ENCODE results near the gene PAQR7.

Gene PAQR7

DNA sequence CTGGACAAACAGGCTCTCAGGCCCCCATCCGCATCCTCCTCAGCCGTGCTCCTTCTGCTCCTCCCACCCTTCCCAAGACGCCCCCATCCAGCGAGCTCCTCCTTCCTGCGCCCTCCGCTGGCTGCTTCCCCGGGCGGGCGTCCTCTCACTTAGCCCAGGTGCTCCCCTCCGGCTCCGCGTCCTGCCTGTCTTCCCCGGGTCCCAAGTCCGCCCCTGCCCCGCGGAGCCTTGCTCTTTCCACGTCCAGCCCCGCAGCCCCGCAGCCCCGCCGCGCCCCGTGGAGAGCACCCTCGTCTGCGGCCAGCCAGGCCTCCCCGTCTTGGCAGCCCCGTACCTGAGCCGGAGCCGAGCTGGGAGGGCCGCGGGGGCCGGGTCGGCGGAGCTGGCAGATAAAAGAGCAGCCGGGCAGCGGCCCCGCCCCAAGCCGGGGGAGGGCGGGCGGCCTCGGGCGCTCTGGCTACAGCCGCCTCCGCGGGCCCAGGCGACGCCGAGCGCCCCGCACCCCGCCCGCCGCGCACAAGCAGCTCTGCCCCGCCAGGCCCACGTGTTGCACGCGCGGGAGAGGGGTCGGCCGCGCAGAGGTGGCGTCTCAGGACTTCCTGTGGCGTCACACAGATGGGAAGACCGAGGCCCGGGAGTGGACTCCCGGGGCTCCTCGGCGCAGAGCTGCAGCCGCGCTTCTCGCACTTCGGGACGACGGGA is at the start of gene PAQR7:
Gene PAQR7 (minus strand): TSS at position 555 of the 702 bp plus-strand sequence. CDS start 11,869 bp downstream, outside the sequence.
- peak; percentile 67 for DNase-seq (ENCODE audit: low read depth)
- H3K4me3 ChIP-seq (replicated peaks; ENCODE audit: low read depth, low read length): peak within 1 kb of the TSS; percentile 62
- TF ChIP-seq CTCF (IDR thresholded peaks at IDR 0.05; ENCODE audit: low read length, missing control alignments): peak; percentile 6

DNA sequence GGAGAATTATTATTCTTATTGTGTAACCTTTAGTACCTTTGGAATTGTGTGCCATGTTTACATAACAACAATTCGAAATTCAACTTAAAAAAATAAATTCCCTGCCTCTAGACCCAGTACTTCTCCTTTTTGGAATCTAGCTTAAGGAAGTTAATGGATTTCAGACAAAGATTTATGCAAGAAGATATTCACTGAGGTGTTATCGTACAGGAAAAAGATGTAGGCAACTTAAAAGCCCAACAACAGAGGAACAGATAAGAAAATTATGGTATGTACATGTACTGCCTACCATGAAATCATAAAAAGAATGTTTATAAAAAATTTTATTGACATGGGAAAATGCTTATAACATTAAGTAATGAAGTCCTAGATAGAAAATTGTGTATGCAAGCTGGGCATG is 48.9 kb upstream of the PAQR7 start:
- DNase-seq (ENCODE audit: low read depth): no peak
- no peak for TF ChIP-seq CTCF (IDR thresholded peaks at IDR 0.05; ENCODE audit: low read length, missing control alignments)
- H3K4me3 ChIP-seq (replicated peaks; ENCODE audit: low read depth, low read length): no peak overlapping the region

DNA sequence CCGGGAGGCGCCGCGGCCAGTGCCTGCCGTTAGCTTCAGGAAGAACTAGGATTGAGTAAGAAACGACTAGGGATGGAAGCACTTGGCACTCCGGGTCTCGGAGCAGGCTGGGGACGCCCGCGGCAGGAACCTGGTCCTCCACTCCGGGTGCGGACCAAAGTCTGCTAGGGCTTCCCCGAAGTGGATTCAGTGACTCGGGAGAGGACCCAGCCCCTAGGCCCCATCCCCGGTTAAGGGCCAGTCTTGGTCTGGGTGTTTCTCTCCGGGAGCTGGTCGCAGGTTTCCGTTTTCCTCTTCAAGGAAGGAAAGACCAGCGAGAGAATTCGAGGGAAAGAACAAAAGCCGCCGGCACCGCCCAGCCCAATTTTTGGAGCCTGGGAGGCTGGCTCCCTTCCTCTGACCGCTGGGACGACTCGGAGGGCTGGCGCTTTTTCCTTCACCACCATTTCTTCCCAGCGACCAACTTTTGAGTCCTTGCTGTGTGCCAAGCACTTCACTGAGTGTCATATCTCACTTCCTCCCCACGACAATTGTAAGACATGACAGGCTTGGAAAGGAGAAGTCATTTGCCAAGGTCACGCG is 47.6 kb upstream of the PAQR7 start:
- DNase-seq (ENCODE audit: low read depth): no peak
- no peak for TF ChIP-seq CTCF (IDR thresholded peaks at IDR 0.05; ENCODE audit: low read length, missing control alignments)
- peak overlapping the region; percentile 51 for H3K4me3 ChIP-seq (replicated peaks; ENCODE audit: low read depth, low read length)

DNA sequence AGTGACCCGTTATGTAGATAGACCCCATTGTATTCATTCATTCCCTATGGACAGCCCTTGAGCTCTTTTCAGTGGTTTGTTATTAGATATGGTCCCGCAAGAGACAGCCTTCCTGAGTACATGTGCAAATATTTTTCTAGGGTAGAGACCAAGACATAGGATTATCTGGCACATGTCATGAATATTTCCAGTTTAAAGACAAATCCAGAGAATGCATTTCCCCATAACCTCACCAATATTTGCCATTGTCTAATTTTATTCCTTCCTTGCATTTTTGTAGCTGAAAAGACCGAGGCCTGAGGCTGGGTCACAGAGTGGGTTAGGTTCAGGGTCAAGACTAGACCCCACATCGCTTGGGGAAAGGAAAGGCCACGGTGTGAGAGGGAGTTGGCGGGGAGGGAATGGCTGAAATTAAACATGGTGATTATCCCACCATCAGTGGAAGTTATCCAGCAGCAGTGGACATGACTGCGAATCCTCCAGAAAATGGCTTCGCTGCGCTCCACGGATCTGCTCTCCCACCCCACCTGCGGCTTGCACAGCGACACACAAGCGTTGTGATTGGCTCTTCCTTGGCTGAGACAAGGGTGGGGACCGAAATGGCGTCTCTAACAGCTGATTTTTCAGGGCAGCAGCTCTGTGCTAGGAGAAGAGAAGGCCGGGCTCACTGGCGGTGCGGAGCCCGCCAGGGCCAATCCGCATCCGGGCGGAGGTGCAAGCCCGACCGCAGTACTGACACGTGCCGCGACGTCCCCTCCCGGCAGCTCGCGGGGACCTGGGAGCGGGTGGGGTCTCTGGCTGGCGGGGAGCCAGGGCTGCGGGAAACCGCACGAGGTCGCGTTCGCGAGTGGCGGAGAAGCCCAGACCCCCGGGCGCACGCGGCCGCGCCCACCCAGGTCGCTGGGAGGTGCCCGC is 46.8 kb upstream of the PAQR7 start:
- peak overlapping the region; percentile 51 for H3K4me3 ChIP-seq (replicated peaks; ENCODE audit: low read depth, low read length)
- DNase-seq (ENCODE audit: low read depth): no peak
- TF ChIP-seq CTCF (IDR thresholded peaks at IDR 0.05; ENCODE audit: low read length, missing control alignments): no peak

DNA sequence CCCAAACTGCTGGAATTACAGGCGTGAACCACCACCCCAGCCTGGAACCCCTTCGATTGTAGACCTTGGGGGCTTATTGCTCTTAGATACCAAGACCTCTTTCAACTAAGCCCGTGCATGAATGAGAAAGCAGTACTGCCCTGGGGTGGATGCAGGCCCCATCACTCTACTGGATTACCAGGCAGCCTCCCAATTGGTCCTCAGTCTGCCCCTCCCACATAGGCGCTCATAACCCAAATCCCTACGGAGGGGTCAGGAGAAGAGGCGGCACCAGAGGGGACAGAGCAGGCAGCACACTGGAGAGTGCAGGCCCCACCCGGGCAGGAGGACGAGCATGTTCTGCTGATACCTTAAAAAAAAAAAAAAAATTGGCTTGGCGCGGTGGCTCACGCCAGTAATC is 43.1 kb upstream of the PAQR7 start:
- TF ChIP-seq CTCF (IDR thresholded peaks at IDR 0.05; ENCODE audit: low read length, missing control alignments): no peak
- H3K4me3 ChIP-seq (replicated peaks; ENCODE audit: low read depth, low read length): no peak overlapping the region
- no peak for DNase-seq (ENCODE audit: low read depth)

- no peak for TF ChIP-seq CTCF (IDR thresholded peaks at IDR 0.05; ENCODE audit: low read length, missing control alignments)
- no peak overlapping the region for H3K4me3 ChIP-seq (replicated peaks; ENCODE audit: low read depth, low read length)
- peak; percentile 43 for DNase-seq (ENCODE audit: low read depth)
These were observed 42.5 kb upstream of the PAQR7 start for GRCh38 chr1:25917996-25918395.
